Measurements from ENCODE around the gene TIMMDC1.

- no peak for TF ChIP-seq GATA4 (IDR thresholded peaks at IDR 0.05; ENCODE audit: borderline replicate concordance, low read depth)
- TF ChIP-seq GRHL1 (CRISPR knock-in tag; conservative IDR thresholded peaks at IDR 0.05): no peak
- no peak for TF ChIP-seq POGZ (CRISPR knock-in tag; IDR thresholded peaks at IDR 0.05)
These were observed 30.3 kb upstream of the TIMMDC1 start for GRCh38 chr3:119468041-119468440.

All from HepG2 (cell line).